ENCODE measurements around the gene NDUFS1.
"Not testable (repeated sequence)": the region's sequence is repeated elsewhere in the genome, so short reads cannot be mapped to it uniquely, and the experiment has no call there.

Gene NDUFS1

GRCh38 chr2:206098471-206098870 is 60.8 kb downstream of the NDUFS1 start:
- DNase-seq (ENCODE audit: low spot score), result no peak

- no peak for DNase-seq (ENCODE audit: low spot score)
These were observed 62.4 kb downstream of the NDUFS1 start for GRCh38 chr2:206096876-206097275.

DNA sequence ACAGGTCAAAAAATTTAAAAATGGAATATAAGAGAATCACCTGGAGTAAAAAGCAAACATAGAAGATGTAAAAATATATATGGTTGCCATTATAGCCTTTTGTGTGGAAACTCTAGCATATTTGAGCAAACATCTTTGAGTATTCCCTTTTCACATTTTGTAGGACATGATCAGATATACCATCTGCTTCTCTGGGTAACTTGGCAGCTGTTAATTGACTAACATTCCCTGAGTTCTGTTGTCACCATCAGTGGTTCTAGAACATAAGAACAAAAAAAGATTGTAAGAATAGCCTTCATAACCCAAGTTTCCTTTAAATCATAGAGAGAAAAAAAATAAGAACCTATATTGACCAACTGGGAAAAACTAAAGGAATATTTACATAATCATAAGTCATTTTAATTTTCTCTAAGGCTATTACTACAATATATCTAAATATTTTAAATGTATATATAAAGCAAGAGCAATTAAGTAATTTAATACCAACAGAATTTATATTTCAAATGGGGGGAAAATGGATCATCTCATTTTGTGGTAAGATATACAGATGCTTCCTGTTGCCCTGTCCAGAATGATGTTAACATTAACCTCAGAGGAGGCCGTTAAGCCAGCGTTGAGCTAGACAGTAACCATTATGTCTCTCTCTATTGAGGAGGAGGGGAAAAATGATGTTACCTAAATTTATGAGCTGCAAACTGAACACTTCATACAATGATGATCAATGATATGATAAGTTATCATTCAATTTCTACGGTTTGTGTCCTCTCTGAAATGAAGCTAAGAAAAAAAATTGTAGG is 63.5 kb downstream of the NDUFS1 start:
- no peak for DNase-seq (ENCODE audit: low spot score)

- DNase-seq (ENCODE audit: low spot score), result no peak
These were observed 66.9 kb downstream of the NDUFS1 start for GRCh38 chr2:206092297-206092696.

GRCh38 chr2:206088248-206088647 is 71.0 kb downstream of the NDUFS1 start:
- no peak for DNase-seq (ENCODE audit: low spot score)

GRCh38 chr2:206086716-206087350 is 72.4 kb downstream of the NDUFS1 start:
- DNase-seq (ENCODE audit: low spot score), result no peak

DNA sequence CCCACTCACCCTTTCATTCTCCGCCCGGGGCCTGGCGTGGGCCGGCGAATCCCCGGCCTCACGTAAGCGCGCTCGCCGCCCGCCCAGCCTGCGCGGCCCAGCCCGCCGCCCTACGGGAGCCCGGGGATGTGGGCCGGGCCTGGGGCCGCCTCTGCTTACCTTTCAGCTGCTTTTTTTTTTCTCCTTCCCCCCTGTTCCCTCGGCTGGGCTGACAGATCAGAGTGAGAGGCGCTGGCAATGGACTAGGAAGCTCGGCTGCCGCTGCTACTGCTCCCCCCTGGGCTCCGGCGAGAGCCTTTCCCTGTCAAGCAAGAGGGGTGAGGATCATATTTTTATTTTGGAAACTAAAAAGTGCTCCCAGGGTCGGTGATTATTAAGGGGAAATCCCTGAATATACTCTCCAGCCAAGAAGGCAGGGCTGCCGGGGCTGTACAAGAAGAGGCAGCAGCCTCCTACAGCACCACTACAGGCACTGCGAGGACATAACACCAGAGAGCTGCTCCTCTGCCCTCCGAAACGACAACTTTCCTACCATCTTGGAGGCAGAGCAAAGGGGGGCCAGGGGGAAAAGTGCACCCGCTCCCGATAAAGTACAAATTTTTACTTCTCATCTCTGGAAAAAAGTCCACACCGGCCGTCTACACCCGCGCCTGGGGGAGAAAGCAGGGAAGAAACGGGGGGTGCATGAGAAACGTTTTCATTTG is 73.3 kb downstream of the NDUFS1 start, which contains the start of gene INO80D:
INO80D (minus strand) TSS at position 433 of the 704 bp plus-strand sequence. CDS start 23,158 bp downstream, outside the sequence.
- DNase-seq (ENCODE audit: low spot score), result peak; percentile 86

GRCh38 chr2:206084870-206085741 is 74.1 kb downstream of the NDUFS1 start:
- peak; percentile 47 for DNase-seq (ENCODE audit: low spot score)

DNA sequence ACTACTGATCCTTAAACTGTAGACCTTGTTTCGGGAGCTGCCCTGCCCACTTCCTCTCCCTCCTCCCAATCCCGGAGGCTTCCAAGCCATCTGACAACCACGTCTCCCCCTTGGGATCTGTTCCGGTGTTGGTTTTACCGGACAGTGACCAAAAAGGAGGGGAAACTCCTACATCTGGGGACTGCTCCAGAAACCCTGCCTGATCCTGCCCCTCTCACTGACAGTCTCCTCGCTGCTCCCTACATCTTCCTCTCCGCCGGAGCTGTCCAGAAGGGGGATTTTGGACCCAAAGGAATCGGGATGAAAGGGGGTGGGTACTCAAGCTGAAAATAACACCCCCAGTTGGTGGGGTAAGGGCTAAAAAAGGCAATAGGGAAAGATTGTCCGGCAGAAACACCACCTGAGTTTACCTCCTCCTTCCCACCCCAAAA is 74.8 kb downstream of the NDUFS1 start:
- peak; percentile 14 for DNase-seq (ENCODE audit: low spot score)

GRCh38 chr2:206083602-206084438 is 75.4 kb downstream of the NDUFS1 start:
- DNase-seq (ENCODE audit: low spot score), result peak; percentile 27

GRCh38 chr2:206082298-206082843 is 76.9 kb downstream of the NDUFS1 start:
- DNase-seq (ENCODE audit: low spot score), result no peak

- no peak for DNase-seq (ENCODE audit: low spot score)
These were observed 78.3 kb downstream of the NDUFS1 start for GRCh38 chr2:206080927-206081326.

DNA sequence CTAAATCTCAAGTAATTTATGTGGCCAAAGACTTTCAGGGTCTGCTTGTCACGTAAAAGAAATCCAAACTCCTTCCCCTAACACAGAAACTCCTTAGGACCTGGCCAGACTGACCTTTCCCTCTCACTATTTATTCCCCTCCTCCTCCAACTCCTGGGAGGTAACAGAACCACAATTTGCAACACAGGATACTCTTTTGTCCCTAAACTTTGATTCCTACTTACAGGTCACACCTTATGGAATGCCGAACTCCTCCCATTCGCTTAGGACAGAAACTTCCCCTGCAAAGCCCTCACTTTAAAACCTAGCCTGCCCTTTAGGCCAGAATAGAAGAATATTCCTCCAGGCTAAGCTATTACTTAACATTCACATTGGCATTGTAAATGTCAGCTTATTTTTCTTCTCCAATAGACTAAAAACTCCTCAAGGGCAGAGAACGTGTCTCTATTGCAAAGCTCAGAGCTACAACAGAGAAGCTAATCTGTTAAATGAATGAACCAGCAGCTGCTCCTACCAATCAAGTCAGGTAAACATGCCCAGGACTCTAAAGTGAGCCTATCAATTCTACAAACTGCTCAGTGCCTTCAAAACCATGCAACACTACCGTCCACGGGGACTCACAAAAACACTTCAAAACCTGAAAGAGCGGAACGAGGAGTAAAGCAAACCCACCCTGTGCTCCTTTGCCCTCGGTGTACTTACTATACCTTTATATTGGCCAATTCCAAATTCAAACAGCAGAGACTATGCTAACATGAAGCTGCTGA is 79.4 kb downstream of the NDUFS1 start:
- DNase-seq (ENCODE audit: low spot score), result no peak

- not testable (repeated sequence) for DNase-seq (ENCODE audit: low spot score)
These were observed 81.4 kb downstream of the NDUFS1 start for GRCh38 chr2:206077879-206078278.

- no peak for DNase-seq (ENCODE audit: low spot score)
These were observed 84.1 kb downstream of the NDUFS1 start for GRCh38 chr2:206075113-206075512.

DNA sequence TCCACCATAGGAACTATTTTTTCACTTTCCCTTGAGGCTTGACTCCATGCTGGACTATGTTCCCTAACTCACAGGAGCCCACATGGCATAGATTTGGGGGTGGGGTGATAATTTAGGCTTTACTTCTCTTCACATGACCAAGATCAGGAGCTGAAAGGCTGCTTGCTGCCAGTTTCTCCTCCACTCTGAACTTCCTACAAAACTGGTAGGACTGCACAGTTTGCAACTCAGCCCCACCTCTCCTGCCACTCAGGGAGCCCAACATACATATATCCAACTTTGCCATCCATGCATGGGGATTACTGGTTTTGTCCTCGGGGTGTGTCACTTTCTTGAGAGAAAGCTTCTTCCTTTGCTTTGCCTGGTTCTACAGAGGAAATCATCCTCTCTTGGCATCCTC is 87.4 kb downstream of the NDUFS1 start:
- DNase-seq (ENCODE audit: low spot score), result no peak

- DNase-seq (ENCODE audit: low spot score), result no peak
These were observed 89.8 kb downstream of the NDUFS1 start for GRCh38 chr2:206069417-206069816.

- no peak for DNase-seq (ENCODE audit: low spot score)
These were observed 91.0 kb downstream of the NDUFS1 start for GRCh38 chr2:206068207-206068606.
